Panc1 (cell line): Measurements from ENCODE around the gene UGT1A3. TPM values are rescaled to one million over a fixed set of nuclear protein-coding genes. Genes with fewer than 3 reads are reported as not detected.

Source experiments
- ATAC-seq: fragments of 200-7000 bp; cut with Tn5 transposase; 2 replicates; pipeline ENCODE4 v1.9.1; 2020; ENCODE audit warnings: mild to moderate bottlenecking, moderate library complexity
- BruUV-seq: library from RNA; stranded (reverse); fragments of 400-500 nt; replicated peaks from 2 replicates; lab custom pipeline; 2021; lab: Mats Ljungman, UMichigan
- CTCF ChIA-PET: fragments of 300-600 bp; sonication (Branson Sonifier 250); formaldehyde crosslinking; loops from one replicate; lab custom pipeline; 2022; ENCODE audit warnings: antibody characterized with exemption; lab: Charles Lee
- POLR2A ChIA-PET: fragments of 300-600 bp; sonication (Branson Sonifier 250); formaldehyde crosslinking; loops from one replicate; lab custom pipeline; 2022; ENCODE audit warnings: antibody characterized with exemption; lab: Charles Lee
- DNase-seq: peaks from one replicate; pipeline ENCODE4 v3.0.0-alpha.2; 2010; ENCODE audit warnings: low read depth, low spot score
- H3K27ac ChIP-seq: 2 replicates; pipeline ENCODE4 v1.5.1; 2011; ENCODE audit warnings: mild to moderate bottlenecking, low read length, inconsistent platforms
- H3K27me3 ChIP-seq: fragments of 200-500 bp; sonication (Bioruptor generic); 2 replicates; pipeline ENCODE4 v1.6.0; 2014; ENCODE audit warnings: low read length, inconsistent platforms; ENCODE audit not compliant: control insufficient read depth, insufficient read depth
- H3K36me3 ChIP-seq: fragments of 200-500 bp; sonication (Bioruptor generic); 2 replicates; pipeline ENCODE4 v1.5.1; 2014; ENCODE audit warnings: inconsistent platforms, mild to moderate bottlenecking, low read length, moderate library complexity; ENCODE audit not compliant: control insufficient read depth, insufficient read depth
- H3K4me1 ChIP-seq: 2 replicates; pipeline ENCODE4 v1.5.1; 2011; ENCODE audit warnings: inconsistent platforms, mild to moderate bottlenecking, low read length, moderate library complexity; ENCODE audit not compliant: control insufficient read depth, insufficient read depth
- H3K4me3 ChIP-seq, 2 experiments: 2 replicates each; pipeline ENCODE4 v1.5.1; 2011 to 2012; ENCODE audit warnings: low read depth in 2 of 2, low read length in 2 of 2, mild to moderate bottlenecking in 2 of 2, inconsistent platforms in 1 of 2, moderate library complexity in 1 of 2
- H3K9me3 ChIP-seq: fragments of 200-500 bp; sonication (Bioruptor generic); 2 replicates; pipeline ENCODE4 v1.5.1; 2014; ENCODE audit warnings: low read depth, mild to moderate bottlenecking, inconsistent platforms, low read length, moderate library complexity; ENCODE audit not compliant: control insufficient read depth, insufficient read depth
- CTCF ChIP-seq: fragments of 450-650 bp; IDR thresholded peaks from 2 replicates; pipeline ENCODE4 v1.5.1; 2017; ENCODE audit warnings: mild to moderate bottlenecking
- POLR2AphosphoS5 ChIP-seq: IDR thresholded peaks from 2 replicates; pipeline ENCODE4 v1.6.1; 2012; ENCODE audit warnings: mild to moderate bottlenecking, low read depth, low read length, moderate library complexity
- REST ChIP-seq, 2 experiments: IDR thresholded peaks; 2 replicates each; pipeline ENCODE4 v1.6.1; 2011 to 2012; ENCODE audit warnings: low read depth in 2 of 2, control low read depth in 1 of 2, low read length in 1 of 2, mild to moderate bottlenecking in 1 of 2, moderate library complexity in 1 of 2; ENCODE audit not compliant: insufficient read depth in 1 of 2
- SIN3A ChIP-seq: IDR thresholded peaks from 2 replicates; pipeline ENCODE4 v1.6.1; 2012; ENCODE audit warnings: low read depth, mild to moderate bottlenecking, low read length, moderate library complexity, borderline replicate concordance; ENCODE audit not compliant: insufficient read depth
- TCF7L2 ChIP-seq: IDR thresholded peaks from 2 replicates; pipeline ENCODE4 v1.6.1; 2011; ENCODE audit warnings: mild to moderate bottlenecking, low read depth, low read length, inconsistent platforms
- in situ Hi-C: cut with HindIII; loops from 2 replicates; pipeline ENCODE4 v1.10.0; 2016; ENCODE audit warnings: low sequenced_read_pairs, low pct_unique_long_range_greater_than_20kb
- intact Hi-C: fragments of 100-400 bp; cut with micrococcal nuclease; formaldehyde crosslinking; loops from one replicate; pipeline ENCODE4 v1.10.0; 2022; ENCODE audit not compliant: unreplicated experiment
- total RNA-seq: library from RNA; stranded (reverse); gene quantifications from one replicate; pipeline ENCODE4 v1.2.1, GENCODE V29; 2021; ENCODE audit not compliant: unreplicated experiment

UGT1A3 gene
- total RNA-seq, 1 experiment from 2014 or later = not detected

GRCh38 chr2:233802132-233802815 lies 73.4 kb downstream of the UGT1A3 start:
- Histone ChIP-seq H3K27ac (no peak overlapping the region), H3K9me3 (no peaks in the 10 kb centered on the region), H3K4me3 (no peak overlapping the region), H3K27me3 (no peaks in the 10 kb centered on the region; the same call in 1 of the 2 replicates), H3K4me1 (no peaks in the 10 kb centered on the region), H3K36me3 (no peaks in the 10 kb centered on the region)
- ChIA-PET CTCF (no interaction called here), POLR2A (no interaction called here)
- ATAC-seq = no peak
- DNase-seq = no peak
- intact Hi-C loops (no loop called here), in situ Hi-C loops (no loop called here)
- no TSS peak for BruUV-seq
- TF ChIP-seq SIN3A = no peak
- no peak for TF ChIP-seq REST (IDR thresholded peaks at IDR 0.05; ENCODE audit: insufficient read depth in 1 of 2, low read depth in 2 of 2, low read length in 1 of 2)
- TF ChIP-seq TCF7L2 = no peak
- no peak for TF ChIP-seq POLR2AphosphoS5
- TF ChIP-seq CTCF = no peak

- Histone ChIP-seq H3K4me1 (no peaks in the 10 kb centered on the region), H3K9me3 (no peaks in the 10 kb centered on the region), H3K27ac (no peak overlapping the region), H3K36me3 (no peaks in the 10 kb centered on the region), H3K27me3 (no peaks in the 10 kb centered on the region; the same call in 1 of the 2 replicates), H3K4me3 (no peak overlapping the region)
- intact Hi-C loops = no loop called here
- in situ Hi-C loops = no loop called here
- POLR2A ChIA-PET = no interaction called here
- no peak for DNase-seq
- TF ChIP-seq SIN3A (no peak), REST (IDR thresholded peaks at IDR 0.05; ENCODE audit: insufficient read depth in 1 of 2, low read depth in 2 of 2, low read length in 1 of 2) (no peak), TCF7L2 (no peak), POLR2AphosphoS5 (no peak), CTCF (no peak)
- ATAC-seq = no peak
- CTCF ChIA-PET = no interaction called here
- BruUV-seq = no TSS peak
Observed at GRCh38 chr2:233803292-233803911, 74.6 kb downstream of the UGT1A3 start.
